Adipocyte (in vitro differentiated cells): ENCODE data around the gene TFF1.

ENCODE experiments used
- DNase-seq: peaks from one replicate; pipeline ENCODE4 v3.0.0-alpha.2; 2015; ENCODE audit warnings: low read depth
- H3K27me3 ChIP-seq: replicated peaks from 2 replicates; pipeline ENCODE4 v1.7.0; 2013; ENCODE audit warnings: mild to moderate bottlenecking, low read length, moderate library complexity; ENCODE audit not compliant: control insufficient read depth, insufficient read depth
- H3K36me3 ChIP-seq: 2 replicates; pipeline ENCODE4 v1.7.0; 2013; ENCODE audit warnings: low read length, mild to moderate bottlenecking, moderate library complexity; ENCODE audit not compliant: control insufficient read depth, insufficient read depth, severe bottlenecking
- H3K4me1 ChIP-seq: 2 replicates; pipeline ENCODE4 v1.7.0; 2013; ENCODE audit warnings: mild to moderate bottlenecking, low read length, moderate library complexity; ENCODE audit not compliant: control insufficient read depth, insufficient read depth
- H3K4me3 ChIP-seq: 2 replicates; pipeline ENCODE4 v1.7.0; 2013; ENCODE audit warnings: mild to moderate bottlenecking, low read length, moderate library complexity
- H3K9ac ChIP-seq: 2 replicates; pipeline ENCODE4 v1.7.0; 2013; ENCODE audit warnings: mild to moderate bottlenecking, low read length, moderate library complexity
- H3K9me3 ChIP-seq: 2 replicates; pipeline ENCODE4 v1.7.0; 2013; ENCODE audit warnings: mild to moderate bottlenecking, low read length, moderate library complexity; ENCODE audit not compliant: control insufficient read depth

TFF1 gene

GRCh38 chr21:42356650-42357049 is 9.7 kb downstream of the TFF1 start:
- no peaks in the 10 kb centered on the region for H3K36me3 ChIP-seq
- peaks cover 42% of the 10 kb centered on the region for H3K9me3 ChIP-seq
- no peaks in the 10 kb centered on the region for H3K4me1 ChIP-seq
- H3K9ac ChIP-seq, result no peak overlapping the region
- DNase-seq, result no peak
- no peak overlapping the region for H3K4me3 ChIP-seq
- H3K27me3 ChIP-seq, result peaks cover 32% of the 10 kb centered on the region

DNA sequence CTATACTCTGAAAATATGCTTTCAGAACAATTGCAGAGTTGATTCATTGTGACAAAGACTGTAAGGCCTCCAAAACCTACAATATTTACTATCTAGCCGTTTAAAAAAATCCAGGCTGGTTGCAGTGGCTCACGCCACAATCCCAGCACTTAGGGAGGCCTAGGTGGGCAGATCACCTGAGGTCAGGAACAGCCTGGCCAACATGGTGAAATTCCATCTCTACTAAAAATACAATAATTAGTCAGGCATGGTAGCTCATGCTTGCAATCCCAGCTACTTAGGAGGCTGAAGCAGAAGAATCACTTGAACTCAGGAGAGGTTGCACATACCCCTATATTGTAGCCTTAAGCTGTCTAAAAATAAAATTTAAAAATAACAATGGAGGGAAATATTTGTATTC is 10.3 kb downstream of the TFF1 start:
- Histone ChIP-seq H3K36me3 (no peaks in the 10 kb centered on the region), H3K27me3 (peaks cover 28% of the 10 kb centered on the region), H3K9me3 (peaks cover 42% of the 10 kb centered on the region), H3K9ac (no peak overlapping the region), H3K4me3 (no peak overlapping the region), H3K4me1 (no peaks in the 10 kb centered on the region)
- DNase-seq, result no peak

GRCh38 chr21:42353623-42354022 is 12.7 kb downstream of the TFF1 start:
- Histone ChIP-seq H3K4me3 (no peak overlapping the region), H3K27me3 (peaks cover 29% of the 10 kb centered on the region), H3K36me3 (no peaks in the 10 kb centered on the region), H3K9ac (no peak overlapping the region), H3K4me1 (no peaks in the 10 kb centered on the region), H3K9me3 (peaks cover 38% of the 10 kb centered on the region)
- DNase-seq, result no peak

DNA sequence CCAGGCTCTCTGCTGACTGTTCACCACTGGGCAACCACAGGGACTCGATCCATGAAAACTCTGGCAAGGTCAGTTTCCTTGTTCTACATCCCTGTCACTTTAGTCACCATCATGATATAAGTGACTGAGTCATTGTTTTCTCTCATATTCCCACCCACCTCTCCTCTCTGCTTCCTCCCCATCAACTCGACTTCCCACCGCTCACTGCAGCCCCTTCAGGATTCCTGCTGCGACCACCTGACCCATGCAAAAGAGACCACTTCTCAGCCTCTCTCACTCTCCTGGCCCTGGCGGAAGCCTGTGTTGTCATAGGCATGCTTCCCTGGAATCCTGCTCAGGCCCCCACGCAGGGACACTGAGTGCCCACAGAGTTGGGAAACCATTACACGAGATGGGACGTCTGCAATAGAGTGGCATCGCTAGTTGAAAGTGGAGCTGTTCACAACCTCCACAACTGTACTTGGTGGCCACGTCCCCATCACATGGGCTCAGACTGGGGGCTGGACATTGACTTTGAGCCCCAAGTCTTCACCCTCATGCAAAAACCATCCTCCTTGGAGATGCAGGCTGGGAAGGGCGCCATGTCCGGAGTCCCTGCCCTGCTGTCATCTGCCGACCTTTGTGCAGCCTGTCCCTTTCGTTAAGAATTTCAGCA is 13.8 kb downstream of the TFF1 start:
- DNase-seq, result no peak
- Histone ChIP-seq H3K27me3 (peaks cover 29% of the 10 kb centered on the region), H3K9ac (no peak overlapping the region), H3K4me3 (no peak overlapping the region), H3K36me3 (no peaks in the 10 kb centered on the region), H3K9me3 (peaks cover 38% of the 10 kb centered on the region), H3K4me1 (no peaks in the 10 kb centered on the region)

DNA sequence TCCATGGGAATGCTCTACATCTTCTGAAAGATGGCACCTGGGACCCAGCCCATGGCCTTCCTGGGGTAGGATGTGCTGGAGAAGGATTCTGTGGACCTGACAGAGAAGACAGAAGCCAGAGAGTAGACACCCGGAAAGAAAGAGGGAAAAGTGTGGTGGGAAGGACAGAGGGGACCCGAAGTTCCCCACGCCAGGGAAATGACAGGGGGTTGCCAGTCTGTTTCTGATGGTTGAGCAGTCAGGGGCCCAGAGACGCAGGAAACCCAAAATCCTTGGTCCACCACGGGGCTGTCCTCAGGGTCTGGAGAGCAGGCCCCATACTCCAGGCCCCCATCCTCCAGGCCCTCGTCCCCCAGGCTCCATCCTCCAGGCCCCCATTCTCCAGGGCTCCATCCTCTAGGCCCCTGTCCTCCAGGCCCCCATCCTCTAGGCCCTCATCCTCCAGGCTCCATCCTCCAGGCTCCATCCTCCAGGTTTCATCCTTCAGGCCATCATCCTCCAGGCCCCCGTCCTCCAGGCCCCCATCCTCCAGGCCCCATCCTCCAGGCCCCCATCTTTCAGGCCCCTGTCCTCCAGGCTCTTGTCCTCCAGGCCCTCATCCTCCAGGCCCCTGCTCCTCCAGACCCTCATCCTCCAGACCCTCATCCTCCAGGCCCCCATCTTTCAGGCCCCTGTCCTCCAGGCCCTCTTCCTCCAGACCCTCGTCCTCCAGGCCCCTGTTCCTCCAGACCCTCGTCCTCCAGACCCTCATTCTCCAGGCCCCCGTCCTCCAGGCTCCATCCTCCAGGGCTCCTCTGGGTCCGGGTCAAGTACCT is 14.5 kb downstream of the TFF1 start:
- no peak for DNase-seq
- no peak overlapping the region for H3K9ac ChIP-seq
- no peaks in the 10 kb centered on the region for H3K4me1 ChIP-seq
- no peak overlapping the region for H3K4me3 ChIP-seq
- peaks cover 33% of the 10 kb centered on the region for H3K9me3 ChIP-seq
- H3K36me3 ChIP-seq, result no peaks in the 10 kb centered on the region
- peaks cover 29% of the 10 kb centered on the region for H3K27me3 ChIP-seq

GRCh38 chr21:42350927-42351426 is 15.4 kb downstream of the TFF1 start, which contains the start of gene TFF2:
Gene TFF2 (minus strand): TSS chr21:42350994. CDS start chr21:42350957, 37 bp downstream.
- Histone ChIP-seq H3K27me3 (peaks cover 29% of the 10 kb centered on the region), H3K9me3 (peaks cover 25% of the 10 kb centered on the region), H3K4me1 (no peaks in the 10 kb centered on the region), H3K36me3 (no peaks in the 10 kb centered on the region), H3K9ac (no peak within 1 kb of the TSS), H3K4me3 (no peak within 1 kb of the TSS)
- DNase-seq, result no peak

GRCh38 chr21:42350318-42350910 is 15.9 kb downstream of the TFF1 start:
- peaks cover 29% of the 10 kb centered on the region for H3K27me3 ChIP-seq
- H3K4me3 ChIP-seq, result no peak overlapping the region
- no peaks in the 10 kb centered on the region for H3K4me1 ChIP-seq
- peaks cover 19% of the 10 kb centered on the region for H3K9me3 ChIP-seq
- no peaks in the 10 kb centered on the region for H3K36me3 ChIP-seq
- DNase-seq, result no peak
- H3K9ac ChIP-seq, result no peak overlapping the region

GRCh38 chr21:42349420-42350317 is 16.7 kb downstream of the TFF1 start:
- DNase-seq, result no peak
- Histone ChIP-seq H3K4me3 (no peak overlapping the region), H3K4me1 (no peaks in the 10 kb centered on the region), H3K27me3 (peaks cover 29% of the 10 kb centered on the region), H3K36me3 (no peaks in the 10 kb centered on the region), H3K9ac (no peak overlapping the region), H3K9me3 (peaks cover 12% of the 10 kb centered on the region)

DNA sequence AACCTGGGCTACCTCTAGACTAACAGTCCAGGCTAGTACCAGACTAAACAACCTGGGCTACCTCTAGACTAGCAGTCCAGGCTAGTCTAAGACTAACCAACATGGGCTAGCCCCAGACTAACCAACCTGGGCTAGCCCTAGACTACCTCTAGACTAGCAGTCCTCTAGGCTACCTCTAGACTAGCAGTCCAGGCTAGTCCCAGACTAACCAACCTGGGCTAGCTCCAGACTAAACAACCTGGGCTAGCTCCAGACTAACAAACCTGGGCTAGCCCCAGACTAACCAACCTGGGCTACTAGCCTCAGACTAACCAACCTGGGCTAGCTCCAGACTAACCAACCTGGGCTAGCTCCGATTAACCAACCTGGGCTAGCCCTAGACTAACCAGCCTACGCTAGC is 17.6 kb downstream of the TFF1 start:
- Histone ChIP-seq H3K9ac (no peak overlapping the region), H3K36me3 (no peaks in the 10 kb centered on the region), H3K27me3 (peaks cover 27% of the 10 kb centered on the region), H3K4me1 (no peaks in the 10 kb centered on the region), H3K4me3 (no peak overlapping the region), H3K9me3 (peaks cover 4% of the 10 kb centered on the region)
- DNase-seq, result no peak

DNA sequence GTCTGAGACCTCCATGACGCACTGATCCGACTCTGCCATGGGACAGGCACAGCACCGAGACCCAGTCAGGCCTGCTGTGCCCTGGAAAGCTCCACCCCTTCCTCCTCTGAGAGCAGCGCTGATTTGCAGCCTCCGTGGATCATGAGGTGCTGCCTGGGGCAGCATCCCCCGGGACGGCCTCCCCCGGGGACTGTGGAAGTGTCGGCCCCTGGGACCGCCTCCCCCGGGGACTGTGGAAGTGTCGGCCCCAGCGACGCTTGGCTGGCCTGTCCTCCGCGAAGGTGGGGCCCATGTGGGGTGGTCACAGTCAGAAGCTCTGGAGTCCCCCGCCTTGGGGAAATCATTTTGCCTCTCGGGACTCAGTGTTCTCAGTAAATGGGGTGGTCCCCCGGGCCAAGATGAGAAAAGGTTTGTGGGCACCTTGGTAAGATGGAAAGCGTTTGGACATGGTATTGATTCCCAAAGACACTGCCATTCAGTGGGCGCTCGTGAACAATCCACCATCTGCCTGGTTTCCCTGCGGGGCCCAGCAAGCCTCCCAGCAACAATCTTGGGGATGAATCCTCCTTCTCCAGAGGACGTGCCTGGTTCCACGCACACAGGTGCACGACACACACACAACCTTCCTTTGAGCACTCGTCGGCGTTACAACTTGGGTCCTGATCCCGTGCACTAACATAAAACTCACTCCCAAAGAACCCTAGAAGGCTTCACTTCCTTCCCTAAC is 18.6 kb downstream of the TFF1 start:
- peaks cover 4% of the 10 kb centered on the region for H3K9me3 ChIP-seq
- no peaks in the 10 kb centered on the region for H3K4me1 ChIP-seq
- peaks cover 23% of the 10 kb centered on the region for H3K27me3 ChIP-seq
- DNase-seq, result no peak
- H3K4me3 ChIP-seq, result no peak overlapping the region
- H3K36me3 ChIP-seq, result no peaks in the 10 kb centered on the region
- H3K9ac ChIP-seq, result no peak overlapping the region
